HG03521 (cell line): ENCODE measurements around the gene GPR146.

Experiments
- ATAC-seq: cut with Tn5 transposase; IDR thresholded peaks from one replicate; pipeline ENCODE4 v1.9.1; 2021; ENCODE audit warnings: mild to moderate bottlenecking, moderate library complexity; ENCODE audit not compliant: unreplicated experiment

GPR146 gene

GRCh38 chr7:1103789-1104515, 59.6 kb downstream of the GPR146 start:
- ATAC-seq = no peak

GRCh38 chr7:1104516-1105179, 60.3 kb downstream of the GPR146 start:
- ATAC-seq = no peak

DNA sequence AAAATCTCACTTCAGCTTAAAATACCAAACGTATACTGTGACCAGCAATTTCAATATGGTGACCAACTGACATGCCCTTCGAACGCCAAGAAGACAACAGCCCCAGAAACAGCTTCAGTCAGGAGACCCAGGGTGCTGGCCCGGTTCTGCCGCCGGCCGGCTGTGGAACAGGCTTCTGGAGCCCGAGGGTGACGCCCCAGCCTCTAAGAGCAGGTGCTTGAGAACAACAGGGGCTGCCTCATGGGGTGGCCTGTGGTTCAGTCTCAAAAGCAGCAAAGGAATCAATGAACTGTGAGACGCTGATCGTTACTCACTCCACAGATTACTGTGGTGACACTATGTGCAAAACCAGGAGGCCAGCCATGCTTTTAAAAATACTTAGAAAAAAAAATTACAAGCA, 60.8 kb downstream of the GPR146 start:
- ATAC-seq = peak; percentile 37

GRCh38 chr7:1106063-1106792, 61.9 kb downstream of the GPR146 start:
- no peak for ATAC-seq

DNA sequence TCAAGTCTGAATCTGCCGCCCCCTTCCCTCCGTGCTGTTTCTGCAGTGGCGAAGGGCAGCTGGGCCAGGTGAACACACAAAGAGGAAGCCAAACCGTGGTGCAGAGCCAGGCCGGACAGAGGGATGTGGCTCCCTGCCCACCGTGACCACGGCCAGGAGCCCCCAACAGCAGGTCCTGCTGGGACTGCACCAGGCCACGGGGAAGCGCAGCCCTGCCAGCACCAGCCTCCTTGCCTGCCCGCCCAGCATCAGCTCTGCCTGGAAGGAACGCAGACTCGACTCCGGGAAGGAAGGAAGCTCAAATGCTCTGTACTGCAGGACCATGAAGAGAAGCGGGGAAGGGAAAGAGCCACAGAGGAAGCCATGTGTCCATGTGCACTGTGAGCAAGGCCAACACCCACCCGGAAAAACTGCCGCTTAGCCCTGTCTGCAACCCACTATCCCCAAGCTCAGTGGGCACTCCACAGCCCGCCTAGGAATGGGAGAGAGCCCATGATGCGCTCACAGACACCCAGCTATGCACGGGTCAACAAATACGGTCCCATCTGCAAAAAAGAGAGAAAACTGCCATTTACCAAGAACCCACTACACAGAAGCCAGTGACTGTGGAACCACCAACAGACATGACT, 62.6 kb downstream of the GPR146 start:
- ATAC-seq = no peak

DNA sequence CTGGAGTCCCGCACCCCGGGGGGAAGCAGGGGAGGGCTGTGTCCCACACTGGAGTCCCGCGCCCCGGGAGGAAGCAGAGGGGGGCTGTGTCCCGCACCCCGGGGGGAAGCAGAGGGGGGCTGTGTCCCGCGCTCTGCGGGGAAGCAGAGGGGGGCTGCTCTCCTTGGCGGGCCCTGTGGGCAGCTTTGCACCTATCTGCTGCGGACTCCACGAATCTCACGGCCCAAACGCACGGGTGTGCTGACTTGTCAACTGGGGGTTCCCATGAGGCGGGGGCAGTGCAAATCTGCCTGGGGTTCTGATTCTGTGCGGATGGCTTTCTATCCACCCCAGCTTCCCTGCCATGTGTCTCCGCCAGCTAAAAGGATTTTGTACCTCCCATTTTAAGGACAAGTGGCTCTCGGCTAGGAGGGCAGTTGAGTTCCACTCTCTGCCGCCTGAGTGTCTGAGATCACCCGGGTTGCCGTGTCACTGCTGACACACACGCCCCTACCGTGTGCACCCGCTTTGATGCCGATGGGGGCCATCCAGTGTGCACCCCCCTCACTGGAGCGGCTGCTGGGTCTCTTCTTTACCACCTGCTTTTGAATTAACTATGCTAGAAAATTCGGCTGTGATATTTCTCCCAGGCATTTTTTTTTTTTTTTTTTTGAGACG, 64.0 kb downstream of the GPR146 start:
- no peak for ATAC-seq
